NT2/D1 (cell line): ENCODE results near the gene LLGL2.

Source experiments
- SUZ12 ChIP-seq: IDR thresholded peaks from 2 replicates; pipeline ENCODE4 v1.6.1; 2011; ENCODE audit not compliant: insufficient read length, insufficient read depth; ENCODE audit errors: extremely low read depth
- ZNF274 ChIP-seq: IDR thresholded peaks from 2 replicates; pipeline ENCODE4 v1.6.1; 2011; ENCODE audit warnings: mild to moderate bottlenecking, low read depth, low read length

- TF ChIP-seq SUZ12: no peak
- no peak for TF ChIP-seq ZNF274
Measured at GRCh38 chr17:75514919-75515495, 10.5 kb upstream of the LLGL2 start.
